Measurements from ENCODE around the gene CHRNB1.
"Not testable (repeated sequence)": the region's sequence is repeated elsewhere in the genome, so short reads cannot be mapped to it uniquely, and the experiment has no call there.

The CHRNB1 gene

DNA sequence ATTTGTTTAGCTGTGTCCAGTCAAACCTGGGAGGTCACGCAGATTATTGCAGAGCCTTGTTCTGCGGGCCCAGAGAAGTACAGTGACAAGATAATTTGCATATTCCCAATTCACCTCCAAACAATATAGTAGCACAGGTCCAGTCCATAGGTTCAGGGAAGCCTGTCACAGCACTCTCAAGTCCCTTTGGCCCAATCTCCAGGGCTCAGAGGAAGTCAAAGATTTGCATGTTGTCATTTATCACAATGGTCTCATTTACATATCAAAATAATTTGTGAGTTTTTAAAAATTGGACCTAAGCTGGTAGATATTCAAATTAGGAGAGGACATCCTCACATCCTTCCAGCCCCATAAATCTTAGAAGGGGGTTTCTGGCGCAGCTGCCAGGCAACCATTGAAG, 22.6 kb downstream of the CHRNB1 start:
- no peak for DNase-seq (ENCODE audit: low read depth)
- TF ChIP-seq, protein P1, sequence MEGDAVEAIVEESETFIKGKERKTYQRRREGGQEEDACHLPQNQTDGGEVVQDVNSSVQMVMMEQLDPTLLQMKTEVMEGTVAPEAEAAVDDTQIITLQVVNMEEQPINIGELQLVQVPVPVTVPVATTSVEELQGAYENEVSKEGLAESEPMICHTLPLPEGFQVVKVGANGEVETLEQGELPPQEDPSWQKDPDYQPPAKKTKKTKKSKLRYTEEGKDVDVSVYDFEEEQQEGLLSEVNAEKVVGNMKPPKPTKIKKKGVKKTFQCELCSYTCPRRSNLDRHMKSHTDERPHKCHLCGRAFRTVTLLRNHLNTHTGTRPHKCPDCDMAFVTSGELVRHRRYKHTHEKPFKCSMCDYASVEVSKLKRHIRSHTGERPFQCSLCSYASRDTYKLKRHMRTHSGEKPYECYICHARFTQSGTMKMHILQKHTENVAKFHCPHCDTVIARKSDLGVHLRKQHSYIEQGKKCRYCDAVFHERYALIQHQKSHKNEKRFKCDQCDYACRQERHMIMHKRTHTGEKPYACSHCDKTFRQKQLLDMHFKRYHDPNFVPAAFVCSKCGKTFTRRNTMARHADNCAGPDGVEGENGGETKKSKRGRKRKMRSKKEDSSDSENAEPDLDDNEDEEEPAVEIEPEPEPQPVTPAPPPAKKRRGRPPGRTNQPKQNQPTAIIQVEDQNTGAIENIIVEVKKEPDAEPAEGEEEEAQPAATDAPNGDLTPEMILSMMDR (IDR thresholded peaks at IDR 0.05; ENCODE audit: low read depth, low read length), result no peak
- no peak for TF ChIP-seq MYC (IDR thresholded peaks at IDR 0.05; ENCODE audit: low read depth, low read length)
- TF ChIP-seq POLR2A (IDR thresholded peaks at IDR 0.05; ENCODE audit: extremely low read depth, insufficient read length), result no peak
- TF ChIP-seq, protein P2, sequence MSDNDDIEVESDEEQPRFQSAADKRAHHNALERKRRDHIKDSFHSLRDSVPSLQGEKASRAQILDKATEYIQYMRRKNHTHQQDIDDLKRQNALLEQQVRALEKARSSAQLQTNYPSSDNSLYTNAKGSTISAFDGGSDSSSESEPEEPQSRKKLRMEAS (IDR thresholded peaks at IDR 0.05; ENCODE audit: low read depth, low read length), result no peak
- no peak overlapping the region for H3K4me3 ChIP-seq (ENCODE audit: low read depth, low read length)

DNA sequence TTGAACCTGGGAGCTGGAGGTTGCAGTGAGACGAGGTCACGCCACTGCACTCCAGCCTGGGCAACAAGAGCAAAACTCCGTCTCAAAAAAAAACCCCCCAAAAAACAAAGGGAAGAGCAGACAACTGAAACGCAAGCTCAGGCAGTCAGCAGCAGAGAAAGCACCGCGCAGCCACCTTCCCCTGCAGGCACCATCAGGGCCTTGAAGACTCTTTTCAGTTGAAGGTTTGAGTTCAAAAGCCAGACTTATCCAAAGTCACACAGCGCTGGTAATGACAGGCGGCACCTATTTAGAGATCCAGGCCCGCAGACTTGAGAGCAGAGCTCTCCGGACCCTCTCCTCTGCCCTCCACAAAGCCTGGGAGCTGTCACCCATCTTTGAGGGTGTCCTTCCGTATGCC, 23.4 kb downstream of the CHRNB1 start:
- H3K4me3 ChIP-seq (ENCODE audit: low read depth, low read length), result no peak overlapping the region
- DNase-seq (ENCODE audit: low read depth), result no peak
- TF ChIP-seq, protein P1 (IDR thresholded peaks at IDR 0.05; ENCODE audit: low read depth, low read length), result no peak
- TF ChIP-seq, protein P2 (IDR thresholded peaks at IDR 0.05; ENCODE audit: low read depth, low read length), result no peak
- TF ChIP-seq MYC (IDR thresholded peaks at IDR 0.05; ENCODE audit: low read depth, low read length) (no peak), POLR2A (IDR thresholded peaks at IDR 0.05; ENCODE audit: extremely low read depth, insufficient read length) (no peak)

DNA sequence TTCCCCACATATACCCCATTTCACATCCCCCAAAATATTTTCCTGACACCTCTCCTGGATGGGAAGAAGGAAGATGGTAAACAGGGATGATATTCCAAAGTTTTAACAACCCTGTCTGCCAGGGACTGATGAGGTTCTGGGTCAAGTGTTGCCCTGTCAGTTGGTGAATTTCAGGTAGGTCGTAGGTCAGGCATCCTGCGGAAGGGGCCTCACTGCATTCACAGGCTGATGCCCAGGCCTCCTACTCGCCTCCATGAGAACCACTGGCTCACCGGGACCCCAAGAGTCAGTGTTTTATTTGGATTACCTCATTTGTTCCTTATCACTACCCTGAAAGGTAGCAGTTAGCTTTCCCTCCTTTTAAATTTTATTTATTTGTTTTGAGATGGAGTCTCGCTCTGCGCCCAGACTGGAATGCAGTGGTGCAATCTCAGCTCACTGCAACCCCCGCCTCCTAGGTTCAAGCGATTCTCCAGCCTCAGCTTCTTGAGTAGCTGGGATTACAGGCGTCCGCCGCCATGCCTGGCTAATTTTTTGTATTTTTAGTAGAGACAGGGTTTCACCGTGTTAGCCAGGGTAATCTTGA, 24.0 kb downstream of the CHRNB1 start:
- TF ChIP-seq POLR2A (IDR thresholded peaks at IDR 0.05; ENCODE audit: extremely low read depth, insufficient read length) (no peak), MYC (IDR thresholded peaks at IDR 0.05; ENCODE audit: low read depth, low read length) (no peak)
- TF ChIP-seq, protein P1 (IDR thresholded peaks at IDR 0.05; ENCODE audit: low read depth, low read length), result no peak
- TF ChIP-seq, protein P2 (IDR thresholded peaks at IDR 0.05; ENCODE audit: low read depth, low read length), result no peak
- DNase-seq (ENCODE audit: low read depth), result no peak
- H3K4me3 ChIP-seq (ENCODE audit: low read depth, low read length), result no peak overlapping the region

DNA sequence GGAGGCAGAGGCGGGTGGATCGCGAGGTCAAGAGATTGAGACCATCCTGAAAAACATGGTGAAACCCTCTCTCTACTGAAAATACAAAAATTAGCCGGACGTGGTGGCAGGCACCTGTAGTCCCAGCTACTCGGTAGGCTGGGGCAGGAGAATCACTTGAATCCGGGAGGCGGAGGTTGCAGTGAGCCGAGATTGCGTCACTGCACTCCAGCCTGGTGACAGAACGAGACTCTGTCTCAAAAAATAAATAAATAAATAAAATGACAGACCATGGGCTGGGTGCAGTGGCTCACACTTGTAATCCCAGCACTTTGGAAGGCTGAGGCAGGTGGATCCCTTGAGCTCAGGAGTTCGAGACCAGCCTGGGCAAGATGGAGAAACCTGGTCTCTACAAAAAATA, 25.0 kb downstream of the CHRNB1 start:
- DNase-seq (ENCODE audit: low read depth); H3K4me3 ChIP-seq (ENCODE audit: low read depth, low read length): not testable (repeated sequence)

DNA sequence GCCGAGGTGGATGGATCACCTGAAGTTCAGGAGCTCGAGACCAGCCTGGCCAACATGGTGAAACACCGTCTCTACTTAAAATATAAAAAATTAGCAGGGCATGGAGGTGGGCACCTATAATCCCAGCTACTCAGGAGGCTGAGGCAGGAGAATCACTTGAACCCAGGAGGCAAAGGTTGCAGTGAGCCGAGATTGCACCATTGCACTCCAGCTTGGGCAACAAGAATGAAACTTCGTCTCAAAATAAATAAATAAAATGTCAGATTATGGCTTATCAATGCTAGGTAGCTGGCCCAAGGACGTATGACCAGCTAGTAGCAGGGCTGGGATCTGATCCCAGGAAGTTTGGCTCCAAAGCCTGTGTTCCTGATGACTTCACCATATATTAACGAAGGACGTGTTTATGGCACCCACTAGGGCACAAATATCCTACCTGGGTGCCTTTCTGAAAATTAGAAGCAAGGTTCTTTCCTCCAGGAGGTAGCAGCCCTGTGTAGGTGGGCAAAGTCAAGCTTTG, 25.7 kb downstream of the CHRNB1 start:
- not testable (repeated sequence) for H3K4me3 ChIP-seq (ENCODE audit: low read depth, low read length); DNase-seq (ENCODE audit: low read depth)

DNA sequence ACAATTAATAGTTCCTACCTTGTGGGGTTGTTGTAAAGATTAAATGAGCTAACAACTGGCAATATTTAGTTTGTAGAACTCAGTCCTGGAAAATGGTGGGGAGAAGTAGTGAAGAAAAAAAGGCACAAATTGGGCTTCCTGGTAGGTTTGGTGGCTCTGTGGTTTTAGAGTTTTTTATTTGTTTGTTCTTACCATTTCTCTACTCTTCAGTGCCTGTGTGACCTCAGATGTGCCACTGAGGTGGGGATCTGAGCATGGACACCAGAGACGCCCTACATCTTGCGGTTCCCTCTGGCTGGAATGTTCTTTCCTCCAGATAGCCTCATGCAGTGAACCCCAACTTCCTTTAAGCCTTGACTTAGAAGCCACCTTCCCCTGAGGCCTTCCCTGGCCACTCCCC, 26.9 kb downstream of the CHRNB1 start:
- H3K4me3 ChIP-seq (ENCODE audit: low read depth, low read length), result no peak overlapping the region
- no peak for DNase-seq (ENCODE audit: low read depth)
- TF ChIP-seq, protein P2 (IDR thresholded peaks at IDR 0.05; ENCODE audit: low read depth, low read length), result no peak
- TF ChIP-seq MYC (IDR thresholded peaks at IDR 0.05; ENCODE audit: low read depth, low read length) (no peak), POLR2A (IDR thresholded peaks at IDR 0.05; ENCODE audit: extremely low read depth, insufficient read length) (no peak)
- TF ChIP-seq, protein P1 (IDR thresholded peaks at IDR 0.05; ENCODE audit: low read depth, low read length), result no peak

DNA sequence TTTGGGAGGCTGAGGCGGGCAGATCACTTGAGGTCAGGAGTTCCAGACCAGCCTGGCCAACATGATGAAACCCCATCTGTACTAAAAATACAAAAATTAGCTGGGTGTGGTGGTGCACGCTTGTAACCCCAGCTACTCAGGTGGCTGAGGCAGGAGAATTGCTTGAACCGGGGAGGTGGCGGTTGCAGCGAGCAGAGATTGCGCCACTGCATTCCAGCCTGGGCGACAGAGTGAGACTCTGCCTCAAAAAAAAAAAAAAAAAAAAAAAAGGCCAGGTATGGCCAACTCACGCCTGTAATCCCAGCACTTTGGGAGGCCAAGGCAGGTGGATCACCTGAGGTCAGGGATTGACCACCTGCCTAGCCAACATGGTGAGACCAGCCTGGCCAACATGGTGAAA, 29.9 kb downstream of the CHRNB1 start:
- H3K4me3 ChIP-seq (ENCODE audit: low read depth, low read length); DNase-seq (ENCODE audit: low read depth): not testable (repeated sequence)
